ENCODE data around the gene EIF4E.
"Not testable (repeated sequence)": the region's sequence is repeated elsewhere in the genome, so short reads cannot be mapped to it uniquely, and the experiment has no call there.

Gene EIF4E

DNA sequence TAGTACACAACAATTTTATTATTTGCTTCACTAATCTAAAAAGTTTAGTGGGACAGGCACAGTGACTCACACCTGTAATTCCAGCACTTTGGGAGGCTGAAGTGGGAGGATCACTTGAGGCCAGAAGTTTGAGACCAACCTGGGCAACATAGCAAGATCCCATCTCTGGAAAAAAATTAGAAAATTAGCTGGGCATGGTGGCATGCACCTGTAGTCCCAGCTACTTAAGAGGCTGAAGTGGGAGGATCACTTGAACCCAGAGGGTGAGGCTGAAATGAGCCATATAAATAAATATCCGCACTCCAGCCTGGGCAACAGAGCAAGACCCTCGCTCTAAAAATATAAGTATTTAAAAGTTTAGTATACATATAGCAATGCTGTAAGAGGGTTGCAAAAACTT lies 42.6 kb downstream of the EIF4E start:
- in situ Hi-C loops (cut with MboI; ENCODE audit: low sequenced_read_pairs) = not testable (repeated sequence)

DNA sequence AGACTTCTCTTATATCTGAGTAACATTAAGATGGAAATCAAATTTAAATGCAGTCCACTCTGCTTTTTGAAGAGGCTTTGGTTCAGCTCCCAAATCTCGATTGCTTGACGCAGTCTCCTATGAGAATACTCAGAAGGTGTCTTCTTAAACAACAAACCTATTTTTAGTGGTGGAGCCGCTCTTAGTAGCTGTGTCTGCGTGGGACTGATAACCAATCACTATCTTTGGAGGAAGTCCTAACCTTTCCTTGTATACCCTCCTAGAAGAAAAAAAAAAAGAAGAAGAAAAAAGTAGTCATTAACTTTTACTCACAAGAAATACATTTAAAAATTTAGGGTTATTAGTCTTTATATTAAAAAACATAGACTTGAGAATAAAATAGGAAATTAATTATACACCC lies 48.0 kb downstream of the EIF4E start:
- in situ Hi-C loops (cut with MboI; ENCODE audit: low sequenced_read_pairs) = not testable (repeated sequence)

DNA sequence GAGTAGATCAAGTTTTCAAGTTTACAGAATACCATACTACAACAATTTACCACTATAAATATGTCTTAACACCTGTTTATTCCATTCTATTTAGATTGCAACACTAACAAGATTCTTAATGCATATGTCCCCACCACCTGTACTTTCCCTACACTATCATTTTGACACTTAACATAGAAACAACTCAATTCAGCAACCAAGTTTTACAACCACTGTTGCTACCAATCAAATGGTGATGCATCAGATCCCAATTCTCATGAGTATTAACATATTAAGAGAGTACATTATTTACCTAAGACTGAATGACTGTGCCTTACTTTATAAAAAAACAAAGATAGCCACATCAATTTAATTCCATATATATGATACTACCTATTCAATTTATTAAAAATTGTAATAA lies 49.4 kb downstream of the EIF4E start:
- in situ Hi-C loops (cut with MboI; ENCODE audit: low sequenced_read_pairs) = no loop called here

DNA sequence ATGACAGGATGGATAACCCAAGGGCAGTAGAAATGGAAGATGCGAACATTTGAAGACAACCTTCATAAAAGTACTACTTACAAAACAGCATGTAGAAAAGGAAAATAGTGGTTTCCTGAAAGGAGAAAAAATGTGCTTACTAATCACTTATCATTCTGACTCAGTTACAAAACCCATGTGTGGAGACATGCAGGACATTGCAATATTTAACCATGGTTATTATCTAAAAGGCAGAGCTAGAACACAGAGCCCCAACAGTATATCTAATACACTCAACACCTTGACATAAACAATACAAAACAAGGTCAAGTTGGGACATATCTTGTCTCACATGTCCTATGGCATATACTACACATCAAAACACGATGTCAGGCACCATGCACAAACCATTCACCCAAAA lies 55.9 kb downstream of the EIF4E start:
- in situ Hi-C loops (cut with MboI; ENCODE audit: low sequenced_read_pairs) = no loop called here

DNA sequence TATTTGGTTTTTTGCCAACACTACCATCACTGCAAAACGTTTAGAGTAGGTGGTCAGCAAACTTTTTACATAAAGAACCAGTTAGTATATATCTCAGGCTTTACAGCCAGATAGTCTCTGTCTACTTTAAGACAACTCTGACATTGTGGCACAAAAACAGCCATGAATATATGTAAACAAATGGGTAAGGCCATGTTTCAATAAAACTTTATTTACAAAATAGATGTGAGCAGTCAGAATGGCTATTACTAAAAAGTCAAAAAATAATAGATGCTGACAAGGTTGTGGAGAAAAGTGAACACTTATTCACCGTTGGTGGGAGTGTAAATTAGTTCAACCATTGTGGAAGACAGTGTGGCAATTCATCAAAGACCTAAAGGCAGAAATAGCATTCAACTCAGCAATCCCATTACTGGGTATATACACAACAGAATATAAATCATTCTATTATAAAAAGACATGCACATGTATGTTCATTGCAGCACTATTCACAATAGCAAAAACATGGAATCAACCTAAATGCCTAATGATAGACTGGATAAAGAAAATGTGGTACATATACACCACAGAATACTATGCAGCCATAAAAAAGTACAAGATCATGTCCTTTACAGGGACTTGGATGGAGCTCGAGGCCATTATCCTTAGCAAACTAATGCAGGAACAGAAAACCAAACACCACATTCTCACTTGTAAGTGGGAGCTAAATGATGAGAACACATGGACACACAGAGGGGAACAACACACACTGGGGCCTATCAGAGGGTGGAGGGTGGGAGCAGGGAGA lies 56.6 kb downstream of the EIF4E start:
- in situ Hi-C loops (cut with MboI; ENCODE audit: low sequenced_read_pairs) = not testable (repeated sequence)

DNA sequence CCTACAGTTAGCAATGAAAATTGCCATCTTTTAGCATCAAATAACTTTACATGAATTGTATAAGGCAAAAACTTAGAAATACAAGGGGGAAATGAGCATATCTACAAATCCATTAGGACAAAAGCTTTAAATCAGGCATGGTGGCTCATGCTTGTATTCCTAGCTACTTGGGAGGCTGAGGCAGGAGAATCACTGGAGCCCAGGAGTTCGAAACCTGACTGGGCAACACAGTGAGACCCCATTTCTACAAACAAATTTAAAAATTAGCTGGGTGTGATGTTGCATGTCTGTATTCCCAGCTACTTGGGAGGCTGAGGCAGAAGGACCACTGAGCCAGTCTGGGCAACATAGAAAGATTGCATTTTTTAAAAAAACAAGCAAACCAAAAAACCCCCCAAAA lies 61.3 kb downstream of the EIF4E start:
- in situ Hi-C loops (cut with MboI; ENCODE audit: low sequenced_read_pairs) = no loop called here

DNA sequence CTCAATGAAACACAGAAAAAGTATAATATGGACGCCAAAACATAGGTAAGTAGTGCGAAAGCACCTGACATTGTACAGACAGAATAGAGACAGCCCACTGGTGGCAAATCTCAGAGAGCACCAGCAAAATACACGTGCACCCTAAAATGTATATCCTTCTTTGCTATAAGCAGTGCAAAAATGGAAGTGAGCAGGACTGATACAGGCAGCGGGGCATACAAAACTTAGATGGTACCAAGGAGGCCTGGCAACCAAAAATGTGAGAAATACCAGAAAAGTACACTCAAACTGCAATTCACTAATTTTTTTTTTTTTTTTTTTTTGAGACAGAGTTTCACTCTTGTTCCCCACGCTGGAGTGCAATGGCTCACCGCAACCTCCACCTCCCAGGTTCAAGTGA lies 63.9 kb downstream of the EIF4E start:
- in situ Hi-C loops (cut with MboI; ENCODE audit: low sequenced_read_pairs) = no loop called here

DNA sequence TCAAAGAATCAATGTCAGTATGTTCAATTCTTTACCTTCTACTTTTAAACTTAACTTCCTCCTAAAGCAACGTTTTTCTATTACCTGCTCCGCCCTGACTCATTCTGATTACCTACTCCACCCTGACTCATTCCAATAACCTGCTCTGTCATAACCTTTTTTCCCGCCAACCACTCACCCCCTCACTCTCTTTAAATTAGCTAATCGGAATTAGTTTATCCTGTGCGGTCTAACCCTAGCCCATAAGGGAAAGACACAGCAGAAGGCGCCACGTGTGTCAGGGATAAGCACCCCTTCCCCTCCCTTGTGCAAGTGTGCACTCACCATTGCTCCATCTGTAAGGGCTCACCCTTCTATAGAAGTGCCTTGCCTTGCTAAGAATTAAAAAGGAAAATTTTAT lies 64.4 kb downstream of the EIF4E start:
- in situ Hi-C loops (cut with MboI; ENCODE audit: low sequenced_read_pairs) = no loop called here

DNA sequence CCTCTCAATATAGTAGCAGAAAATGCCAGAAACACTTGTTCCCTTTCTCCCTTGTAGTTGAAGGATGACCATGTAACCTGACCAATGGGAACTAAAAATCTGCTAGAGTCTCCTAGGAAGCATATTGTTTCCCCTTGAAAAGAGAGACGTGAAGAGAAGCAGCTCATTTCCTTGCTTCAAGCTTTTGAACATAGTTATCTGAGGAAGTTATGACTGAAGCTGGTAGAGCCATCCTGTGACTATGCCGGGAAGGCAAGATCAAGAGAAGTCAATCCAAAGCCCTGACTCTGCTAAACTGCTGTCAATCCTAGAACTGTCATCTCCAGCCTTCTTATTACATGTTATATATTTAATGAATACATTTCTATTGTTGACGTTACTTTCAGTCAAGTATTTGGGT lies 66.6 kb downstream of the EIF4E start:
- in situ Hi-C loops (cut with MboI; ENCODE audit: low sequenced_read_pairs) = no loop called here

DNA sequence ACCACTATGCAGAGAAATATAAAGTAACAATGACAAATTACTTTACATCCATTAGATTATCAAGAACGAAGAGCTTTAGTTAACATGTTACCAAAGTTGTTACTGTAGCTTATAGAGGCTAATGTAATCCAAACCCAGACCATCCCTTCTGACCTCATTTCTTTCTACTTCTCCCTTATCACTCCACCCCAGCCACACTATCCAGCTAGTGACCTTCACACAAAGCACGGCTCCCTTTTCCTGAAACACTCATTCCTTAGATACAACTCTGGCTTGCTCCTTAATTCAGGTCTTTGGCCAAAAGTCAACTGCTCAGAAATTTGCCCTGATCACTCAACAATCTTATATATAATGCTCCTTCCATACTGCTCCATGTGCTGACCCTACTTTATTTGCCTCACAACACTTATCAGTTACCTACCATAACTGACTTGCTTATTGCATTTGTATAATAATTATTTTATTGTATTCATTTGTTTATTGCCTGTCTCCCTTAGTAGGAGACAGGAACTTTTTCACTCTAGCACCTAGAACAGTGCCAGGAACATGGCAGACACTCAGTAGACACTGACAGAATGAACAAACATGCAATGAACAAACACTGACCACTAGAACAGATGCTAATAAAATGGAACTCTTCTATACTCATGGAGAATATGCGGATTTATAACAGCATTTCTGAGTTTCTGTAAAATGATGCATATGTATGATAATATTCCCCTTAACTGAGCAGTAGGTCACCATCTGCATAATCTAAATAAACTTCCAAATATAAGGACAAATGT lies 67.6 kb downstream of the EIF4E start:
- in situ Hi-C loops (cut with MboI; ENCODE audit: low sequenced_read_pairs) = no loop called here

DNA sequence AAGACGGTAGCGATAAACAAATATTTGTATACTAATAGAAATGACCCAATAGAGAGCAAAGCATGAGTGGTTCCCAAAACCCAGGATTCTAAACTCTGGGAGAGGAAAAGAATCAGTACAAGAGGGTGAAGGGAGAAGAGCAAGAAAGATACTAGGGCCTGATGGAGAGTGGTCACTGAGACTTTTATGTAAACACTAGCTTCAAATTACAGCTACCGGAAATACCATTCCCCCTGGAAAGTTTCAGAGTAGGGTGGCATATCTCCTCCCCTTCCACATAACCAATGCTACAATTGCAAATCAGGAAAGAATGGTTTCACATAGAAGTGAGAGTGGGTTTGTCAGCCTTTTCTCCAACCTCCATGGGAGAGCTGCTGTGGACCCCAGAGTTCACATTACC lies 77.1 kb downstream of the EIF4E start:
- in situ Hi-C loops (cut with MboI; ENCODE audit: low sequenced_read_pairs) = no loop called here

DNA sequence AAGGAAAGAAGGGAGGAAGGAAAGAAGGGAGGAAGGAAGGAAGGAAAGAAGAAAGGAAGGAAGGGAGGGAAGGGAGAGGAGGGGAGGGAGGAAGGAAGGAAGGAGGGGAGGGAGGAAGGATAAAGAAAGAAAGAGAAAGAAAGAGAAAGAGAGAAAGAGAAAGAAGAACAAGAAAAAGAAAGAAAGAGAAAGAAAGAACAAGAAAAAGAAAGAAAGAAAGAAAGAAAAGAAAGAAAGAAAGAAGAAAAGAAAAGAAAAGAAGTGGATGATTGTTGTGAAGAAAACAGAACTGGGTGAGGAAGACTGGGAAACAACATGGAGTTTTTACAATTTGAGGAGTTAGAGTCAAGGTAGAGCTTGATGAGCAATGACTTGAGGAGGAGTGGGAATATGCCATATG lies 78.0 kb downstream of the EIF4E start:
- in situ Hi-C loops (cut with MboI; ENCODE audit: low sequenced_read_pairs) = no loop called here

DNA sequence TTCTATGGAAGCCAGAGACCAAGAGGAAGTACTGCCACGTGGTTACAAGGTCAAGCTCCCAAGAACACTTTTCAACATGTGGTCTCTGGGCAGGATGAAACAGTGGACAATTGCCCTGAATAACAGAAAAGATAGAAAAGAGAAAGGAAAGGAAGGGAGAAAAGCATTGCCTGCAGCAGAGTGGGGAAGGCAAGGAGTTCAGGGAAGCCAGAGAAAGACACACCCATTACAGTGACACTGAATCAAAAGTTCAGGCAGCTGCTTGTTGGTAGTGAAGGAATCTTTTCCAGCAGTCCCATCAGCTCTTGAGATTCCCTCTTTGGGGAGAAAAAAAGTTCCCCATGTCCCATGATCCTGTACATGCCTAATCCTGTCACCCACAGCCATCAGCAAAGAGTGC lies 80.5 kb downstream of the EIF4E start:
- in situ Hi-C loops (cut with MboI; ENCODE audit: low sequenced_read_pairs) = no loop called here

DNA sequence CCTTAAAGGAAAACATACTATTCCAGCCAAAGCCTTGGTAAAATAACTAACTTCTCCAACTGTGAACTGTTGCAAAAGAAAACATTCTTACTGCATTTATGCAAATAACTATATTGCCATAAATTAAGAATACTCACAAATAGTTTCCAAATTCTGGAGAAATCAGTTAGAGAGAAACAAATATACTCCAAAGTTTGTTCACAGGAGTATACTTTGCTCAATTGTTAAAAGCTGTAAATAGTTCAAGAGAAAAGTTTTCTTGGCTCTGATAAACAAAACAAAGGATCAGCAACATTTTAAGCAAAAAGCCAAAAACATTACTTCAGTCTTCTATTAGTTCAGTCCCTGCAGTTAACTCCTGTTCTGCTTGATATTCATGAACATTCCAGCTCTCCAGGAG lies 83.0 kb downstream of the EIF4E start:
- in situ Hi-C loops (cut with MboI; ENCODE audit: low sequenced_read_pairs) = no loop called here

DNA sequence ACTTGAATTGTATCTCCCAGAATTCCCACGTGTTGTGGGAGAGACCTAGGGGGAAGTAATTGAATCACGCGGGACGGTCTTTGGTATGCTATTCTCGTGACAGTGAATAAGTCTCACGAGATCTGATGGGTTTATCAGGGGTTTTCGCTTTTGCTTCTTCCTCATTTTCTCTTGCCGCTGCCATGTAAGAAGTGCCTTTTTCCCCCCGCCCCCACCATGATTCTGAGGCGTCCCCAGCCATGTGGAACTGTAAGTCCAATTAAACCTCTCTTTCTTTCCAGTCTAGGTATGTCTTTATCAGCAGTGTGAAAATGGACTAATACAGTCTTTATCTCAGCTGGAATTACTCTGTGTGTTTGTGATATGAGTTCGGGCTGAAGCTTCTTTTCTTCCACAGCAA lies 86.0 kb downstream of the EIF4E start:
- in situ Hi-C loops (cut with MboI; ENCODE audit: low sequenced_read_pairs) = not testable (repeated sequence)

DNA sequence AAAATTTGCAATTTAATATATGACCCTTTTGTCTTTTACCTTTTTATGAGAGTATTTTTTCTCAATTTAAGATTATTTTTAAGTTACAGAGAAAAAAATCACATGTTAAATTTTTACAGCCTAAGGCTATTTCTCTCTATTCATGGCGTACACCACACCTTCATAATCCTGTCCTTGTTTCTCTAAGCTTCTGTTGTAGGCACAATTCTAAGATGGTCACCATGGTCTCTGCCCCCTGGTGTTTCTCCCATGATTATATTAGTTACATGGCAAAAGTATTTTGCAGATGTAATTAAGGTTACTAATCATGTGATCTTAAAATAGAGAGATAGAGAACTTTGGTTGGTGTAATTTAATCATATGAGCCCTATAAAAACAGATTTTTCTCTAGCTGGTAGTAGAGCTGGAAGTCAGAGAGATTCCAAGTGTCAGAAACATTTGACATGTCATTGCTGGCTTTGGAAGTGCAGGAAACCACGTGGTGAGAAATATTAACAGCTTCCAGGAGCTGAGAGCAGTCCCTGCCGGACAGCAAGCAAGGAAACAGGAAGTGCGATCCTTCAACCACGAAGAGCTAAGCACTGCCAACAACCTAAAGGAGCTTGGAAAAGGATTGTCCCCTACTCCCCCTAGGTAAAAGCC lies 89.8 kb downstream of the EIF4E start:
- in situ Hi-C loops (cut with MboI; ENCODE audit: low sequenced_read_pairs) = no loop called here

DNA sequence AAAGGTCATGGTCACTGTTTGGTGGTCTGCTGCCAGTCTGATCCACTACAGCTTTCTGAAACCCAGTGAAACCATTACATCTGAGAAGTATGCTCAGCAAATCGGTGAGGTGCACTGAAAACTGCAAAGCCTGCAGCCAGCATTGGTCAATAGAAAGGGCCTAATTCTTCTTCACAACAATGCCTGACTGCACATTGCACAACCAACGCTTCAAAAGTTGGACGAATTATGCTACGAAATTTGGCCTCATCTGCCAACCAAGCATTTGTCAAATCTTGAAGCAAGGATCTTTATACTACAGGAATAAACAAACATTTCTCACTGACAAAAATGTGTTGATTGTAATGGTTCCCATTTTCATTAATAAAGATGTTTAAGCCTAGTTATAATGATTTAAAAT lies 90.4 kb downstream of the EIF4E start:
- in situ Hi-C loops (cut with MboI; ENCODE audit: low sequenced_read_pairs) = no loop called here

DNA sequence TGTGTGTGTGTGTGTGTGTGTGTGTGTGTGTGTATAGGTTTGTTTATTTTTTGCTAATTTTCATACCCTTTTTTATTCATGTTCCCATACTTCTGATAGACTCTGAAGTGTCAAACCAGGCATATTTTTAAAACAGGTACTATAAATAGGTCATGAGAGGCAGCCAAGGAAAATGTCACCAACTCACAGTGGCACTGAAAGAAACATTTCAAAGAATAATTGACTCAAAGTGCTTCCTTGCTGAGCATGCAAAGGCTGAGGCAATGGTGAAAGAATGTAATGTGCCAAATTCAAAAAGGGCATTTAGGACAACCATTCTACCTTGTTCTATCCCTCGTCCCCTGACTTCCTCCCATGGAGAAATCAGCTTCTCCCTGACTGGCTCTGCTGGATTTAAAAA lies 95.5 kb downstream of the EIF4E start:
- in situ Hi-C loops (cut with MboI; ENCODE audit: low sequenced_read_pairs) = no loop called here

DNA sequence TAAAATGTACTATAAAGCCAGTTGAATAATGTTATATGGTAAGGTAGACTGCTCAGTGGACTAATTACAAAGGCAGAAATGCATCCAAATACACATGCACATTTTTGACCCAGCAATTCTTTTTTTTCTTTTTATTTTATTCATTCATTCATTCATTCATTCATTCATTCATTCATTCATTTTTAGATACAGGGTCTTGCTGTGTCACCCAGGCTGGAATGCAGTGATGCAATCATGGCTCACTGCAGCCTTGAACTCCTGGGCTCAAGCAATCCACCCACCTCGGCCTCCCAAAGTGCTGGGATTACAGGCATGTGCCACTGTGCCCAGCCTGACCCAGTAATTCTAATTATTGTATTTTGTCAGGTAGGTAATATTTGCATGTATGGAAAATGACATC lies 97.9 kb downstream of the EIF4E start:
- in situ Hi-C loops (cut with MboI; ENCODE audit: low sequenced_read_pairs) = not testable (repeated sequence)
